H1 (cell line): ENCODE results near the gene SETDB2. TPM values are rescaled to one million over a fixed set of nuclear protein-coding genes. Genes with fewer than 3 reads are reported as not detected.

Experiments
- CTCF ChIA-PET: fragments of 300-600 bp; sonication (Branson Sonifier 250); formaldehyde crosslinking; loops from one replicate; lab custom pipeline; 2021; ENCODE audit not compliant: partially characterized antibody; lab: Charles Lee
- POLR2A ChIA-PET: fragments of 300-600 bp; sonication (Branson Sonifier 250); formaldehyde crosslinking; loops from one replicate; lab custom pipeline; 2021; ENCODE audit warnings: inconsistent platforms; ENCODE audit not compliant: partially characterized antibody; lab: Charles Lee
- DNase-seq, 2 experiments: peaks; one replicate each; pipeline versions ENCODE4 v3.0.0 to v3.0.0-alpha.2; 2010 to 2022; ENCODE audit warnings: low spot score in 2 of 2, low read depth in 1 of 2, mixed read lengths in 1 of 2
- FAIRE-seq: peaks from 2 replicates; lab custom pipeline; 2011; peaks lifted over from hg19 to GRCh38; lab: Jason Lieb, UNC
- H2AFZ ChIP-seq: 2 replicates; pipeline ENCODE4 v1.8.1; 2012; ENCODE audit warnings: low read length, inconsistent platforms
- H2AK5ac ChIP-seq: 2 replicates; pipeline ENCODE4 v1.6.1; 2013; ENCODE audit warnings: low read depth, low read length
- H2BK120ac ChIP-seq: replicated peaks from 2 replicates; pipeline ENCODE3; 2013; ENCODE audit warnings: low read depth, low read length, inconsistent platforms
- H2BK12ac ChIP-seq: 2 replicates; pipeline ENCODE4 v1.6.1; 2013; ENCODE audit warnings: low read depth, low read length
- H2BK15ac ChIP-seq: 2 replicates; pipeline ENCODE4 v1.6.1; 2013; ENCODE audit warnings: low read length
- H2BK20ac ChIP-seq: 2 replicates; pipeline ENCODE4 v1.6.1; 2013; ENCODE audit warnings: low read length
- H2BK5ac ChIP-seq: 2 replicates; pipeline ENCODE4 v1.6.1; 2013; ENCODE audit warnings: low read depth, low read length
- H3K14ac ChIP-seq: 2 replicates; pipeline ENCODE4 v1.6.1; 2013; ENCODE audit warnings: inconsistent platforms; ENCODE audit not compliant: insufficient read length
- H3K18ac ChIP-seq: 2 replicates; pipeline ENCODE4 v1.6.1; 2013; ENCODE audit warnings: low read length; ENCODE audit errors: extremely low read depth
- H3K23ac ChIP-seq: 2 replicates; pipeline ENCODE4 v1.6.1; 2013; ENCODE audit warnings: inconsistent platforms; ENCODE audit not compliant: insufficient read length
- H3K23me2 ChIP-seq: 2 replicates; pipeline ENCODE4 v1.6.1; 2013; ENCODE audit warnings: low read depth, low read length
- H3K27ac ChIP-seq: 2 replicates; pipeline ENCODE4 v1.6.1; 2011; ENCODE audit warnings: low read depth, low read length, inconsistent platforms
- H3K27me3 ChIP-seq, 4 experiments: replicated peaks in 1 of 4; 1 replicate in 1 of 4; 2 replicates in 3 of 4; pipeline versions ENCODE4 v1.6.1 to v1.8.1; 2011 to 2013; ENCODE audit warnings: low read length in 3 of 4, mild to moderate bottlenecking in 3 of 4, inconsistent platforms in 2 of 4, mixed read lengths in 2 of 4, moderate library complexity in 1 of 4; ENCODE audit not compliant: control insufficient read depth in 3 of 4, insufficient read depth in 3 of 4; ENCODE audit errors: extremely low read depth in 1 of 4
- H3K36me3 ChIP-seq, 4 experiments: 2 replicates each; pipeline versions ENCODE4 v1.6.1 to v1.8.1; 2011 to 2013; ENCODE audit warnings: mild to moderate bottlenecking in 4 of 4, low read length in 3 of 4, moderate library complexity in 2 of 4, control low read depth in 1 of 4, inconsistent platforms in 1 of 4; ENCODE audit not compliant: insufficient read depth in 4 of 4, control insufficient read depth in 2 of 4
- H3K4ac ChIP-seq: replicated peaks from 2 replicates; pipeline ENCODE3; 2013; ENCODE audit warnings: low read length, low read depth, mixed read lengths, inconsistent platforms; ENCODE audit not compliant: insufficient read length
- H3K4me1 ChIP-seq, 4 experiments: replicated peaks in 1 of 4; 1 replicate in 1 of 4; 2 replicates in 3 of 4; pipeline versions ENCODE4 v1.6.1 to v1.8.1; 2011 to 2013; ENCODE audit warnings: low read length in 3 of 4, inconsistent platforms in 2 of 4, mixed read lengths in 1 of 4; ENCODE audit not compliant: insufficient read depth in 4 of 4, control insufficient read depth in 3 of 4
- H3K4me2 ChIP-seq, 2 experiments: 2 replicates each; pipeline versions ENCODE4 v1.6.1 to v1.8.1; 2011 to 2013; ENCODE audit warnings: low read depth in 2 of 2, low read length in 2 of 2, control low read depth in 1 of 2, inconsistent platforms in 1 of 2, mild to moderate bottlenecking in 1 of 2; ENCODE audit not compliant: insufficient read depth in 1 of 2
- H3K4me3 ChIP-seq, 4 experiments: fragments of 200-600, 300-600 bp in 1 of 4; sonication (generic), shearing (Covaris generic), sonication (Bioruptor Twin) in 1 of 4; 2 replicates each; pipeline versions ENCODE4 v1.5.1 to v1.8.1; 2011 to 2016; ENCODE audit warnings: low read length in 4 of 4, low read depth in 3 of 4, control low read depth in 2 of 4, inconsistent platforms in 2 of 4, mild to moderate bottlenecking in 2 of 4, mixed read lengths in 1 of 4, moderate library complexity in 1 of 4; ENCODE audit not compliant: insufficient read depth in 2 of 4; ENCODE audit errors: extremely low read depth in 1 of 4
- H3K56ac ChIP-seq: replicated peaks from 2 replicates; pipeline ENCODE3; 2013; ENCODE audit warnings: low read depth, mild to moderate bottlenecking, mixed read lengths, low read length, inconsistent platforms; ENCODE audit not compliant: insufficient read length
- H3K79me1 ChIP-seq: 2 replicates; pipeline ENCODE4 v1.6.1; 2013; ENCODE audit warnings: low read depth, low read length, control low read depth
- H3K79me2 ChIP-seq, 2 experiments: 2 replicates each; pipeline versions ENCODE4 v1.6.1 to v1.8.1; 2012 to 2013; ENCODE audit warnings: low read length in 2 of 2, mild to moderate bottlenecking in 2 of 2, inconsistent platforms in 1 of 2; ENCODE audit not compliant: insufficient read depth in 2 of 2, control insufficient read depth in 1 of 2
- H3K9ac ChIP-seq, 4 experiments: replicated peaks in 1 of 4; 1 replicate in 1 of 4; 2 replicates in 3 of 4; pipeline versions ENCODE4 v1.6.1 to v1.8.1; 2011 to 2013; ENCODE audit warnings: low read depth in 3 of 4, low read length in 3 of 4, control low read depth in 2 of 4, mild to moderate bottlenecking in 2 of 4, moderate library complexity in 2 of 4, inconsistent platforms in 1 of 4; ENCODE audit errors: extremely low read depth in 1 of 4
- H3K9me3 ChIP-seq, 2 experiments: 2 replicates each; pipeline versions ENCODE4 v1.6.1 to v1.8.1; 2012 to 2013; ENCODE audit warnings: mild to moderate bottlenecking in 2 of 2, moderate library complexity in 2 of 2, control low read depth in 1 of 2, inconsistent platforms in 1 of 2, low read depth in 1 of 2, low read length in 1 of 2, mixed read lengths in 1 of 2; ENCODE audit not compliant: insufficient read depth in 2 of 2
- H4K20me1 ChIP-seq, 2 experiments: replicated peaks in 1 of 2; 2 replicates each; pipeline versions ENCODE3 to v1.8.1; 2011 to 2013; ENCODE audit warnings: inconsistent platforms in 2 of 2, low read length in 2 of 2, mild to moderate bottlenecking in 1 of 2; ENCODE audit not compliant: insufficient read depth in 2 of 2, control insufficient read depth in 1 of 2
- H4K5ac ChIP-seq: 2 replicates; pipeline ENCODE4 v1.6.1; 2013; ENCODE audit warnings: low read length, low read depth, mixed read lengths, inconsistent platforms; ENCODE audit not compliant: insufficient read length
- H4K8ac ChIP-seq: 2 replicates; pipeline ENCODE4 v1.8.0; 2013; ENCODE audit warnings: mild to moderate bottlenecking, moderate library complexity, low read length, inconsistent platforms; ENCODE audit not compliant: insufficient read depth; ENCODE audit errors: extremely low read depth
- H4K91ac ChIP-seq: replicated peaks from 2 replicates; pipeline ENCODE3; 2013; ENCODE audit warnings: low read length, mixed read lengths, inconsistent platforms; ENCODE audit not compliant: insufficient read length
- POU5F1 ChIP-seq: IDR thresholded peaks from 2 replicates; pipeline ENCODE4 v1.6.1; 2011; ENCODE audit warnings: low read depth, mild to moderate bottlenecking, low read length, moderate library complexity
- RFX5 ChIP-seq: IDR thresholded peaks from 2 replicates; pipeline ENCODE4 v1.6.1; 2011; ENCODE audit warnings: low read depth, low read length, improper control_type of control experiment, borderline replicate concordance
- RNF2 ChIP-seq: fragments of 200-900, 300-1000 bp; sonication (generic); IDR thresholded peaks from 2 replicates; pipeline ENCODE4 v1.7.1; 2016; ENCODE audit warnings: borderline replicate concordance, low read depth, mild to moderate bottlenecking, antibody characterized with exemption, low read length; ENCODE audit not compliant: poor library complexity, severe bottlenecking; ENCODE audit errors: missing control alignments
- SP4 ChIP-seq: IDR thresholded peaks from 2 replicates; pipeline ENCODE4 v1.6.1; 2012; ENCODE audit warnings: low read length, inconsistent platforms
- TEAD4 ChIP-seq: IDR thresholded peaks from 2 replicates; pipeline ENCODE4 v1.6.1; 2012; ENCODE audit warnings: low read depth, low read length, inconsistent platforms, mixed read lengths
- WGBS, 2 experiments: shearing (Covaris generic) in 1 of 2; methylation state at CpG; one replicate each; pipeline versions ENCODE4 v1.1.6 to v1.1.7; 2013 to 2015; ENCODE audit warnings: low lambda C conversion rate in 2 of 2, mixed read lengths in 2 of 2, inconsistent platforms in 1 of 2, low coverage in 1 of 2, missing lambda C conversion rate in 1 of 2; ENCODE audit not compliant: insufficient replicate concordance in 2 of 2, insufficient coverage in 1 of 2, insufficient read length in 1 of 2; ENCODE audit errors: extremely low coverage in 1 of 2, missing lambda C conversion rate in 1 of 2; 5-methylcytosine and 5-hydroxymethylcytosine counted together
- polyA plus RNA-seq, 7 experiments: library from polyadenylated mRNA; depleted of rRNA in 3 of 7; stranded (reverse) in 5 of 7; unstranded in 2 of 7; fragments of >200 nt in 5 of 7; fragments of 200-250 nt in 2 of 7; gene quantifications; 1 replicate in 5 of 7; 2 replicates in 1 of 7; 4 replicates in 1 of 7; pipeline versions ENCODE4 v1.2.1 to v1.2.3, GENCODE V29; 2011 to 2013; ENCODE audit warnings: missing spikeins in 2 of 7, mixed read lengths in 2 of 7
- total RNA-seq: library from RNA; stranded (reverse); fragmentation: NEBNext Ultra II Directional; extraction: Animal tissue kit (Norgen Biotek cat#: 25700); gene quantifications from 2 replicates; pipeline ENCODE4 v1.2.1, GENCODE V29; 2021

The SETDB2 gene
- total and polyA plus RNA-seq, 2 of the 8 experiments (the other 6 are each of a cell fraction or from before 2014, with no cell fraction given) = 1.2 to 6.1 TPM

- 83% methylated on average over 1 of the region's 1 CpG; no CpG with 5 or more reads in 1 of the 2 experiments for WGBS, 2 experiments
- H4K91ac ChIP-seq = no peak overlapping the region
- H3K18ac ChIP-seq = no peak overlapping the region
- H3K36me3 ChIP-seq = peaks cover 0 to 30% (median 11%) of the 10 kb centered on the region in 4 experiments; a peak in 4 of 8 replicates
- no peak overlapping the region for H3K27ac ChIP-seq
- no peak overlapping the region for H2AFZ ChIP-seq
- no peak for TF ChIP-seq RNF2
- TF ChIP-seq RFX5 = no peak
- no peak for TF ChIP-seq SP4
- no peak for TF ChIP-seq POU5F1
- no peak for TF ChIP-seq TEAD4
- no peak overlapping the region for H3K14ac ChIP-seq
- H2BK15ac ChIP-seq = no peak overlapping the region
- ChIA-PET POLR2A (no interaction called here), CTCF (no interaction called here)
- no peak overlapping the region for H2BK120ac ChIP-seq
- no peak overlapping the region for H2BK12ac ChIP-seq
- no peak overlapping the region for H2AK5ac ChIP-seq
- no peak overlapping the region for H3K4ac ChIP-seq
- H4K20me1 ChIP-seq = no peaks in the 10 kb centered on the region
- no peak overlapping the region for H2BK20ac ChIP-seq
- H3K56ac ChIP-seq = no peak overlapping the region
- no peak overlapping the region for H2BK5ac ChIP-seq
- no peak overlapping the region for H3K4me3 ChIP-seq
- H3K4me1 ChIP-seq = no peaks in the 10 kb centered on the region
- H3K9me3 ChIP-seq = peaks cover 19 to 20% of the 10 kb centered on the region in 2 experiments
- DNase-seq (no peak), FAIRE-seq (no peak)
- no peaks in the 10 kb centered on the region for H3K27me3 ChIP-seq
- no peak overlapping the region for H3K4me2 ChIP-seq
- H4K8ac ChIP-seq = no peak overlapping the region
- no peaks in the 10 kb centered on the region for H3K79me2 ChIP-seq
- H3K79me1 ChIP-seq = no peaks in the 10 kb centered on the region
- H3K9ac ChIP-seq = no peak overlapping the region
- no peaks in the 10 kb centered on the region for H3K23me2 ChIP-seq
- no peak overlapping the region for H4K5ac ChIP-seq
- no peak overlapping the region for H3K23ac ChIP-seq
These were observed 20.0 kb downstream of the SETDB2 start for GRCh38 chr13:49464085-49464484.
